ENCODE results near the gene LRWD1.
"Not testable (repeated sequence)": the region's sequence is repeated elsewhere in the genome, so short reads cannot be mapped to it uniquely, and the experiment has no call there.

Gene LRWD1

DNA sequence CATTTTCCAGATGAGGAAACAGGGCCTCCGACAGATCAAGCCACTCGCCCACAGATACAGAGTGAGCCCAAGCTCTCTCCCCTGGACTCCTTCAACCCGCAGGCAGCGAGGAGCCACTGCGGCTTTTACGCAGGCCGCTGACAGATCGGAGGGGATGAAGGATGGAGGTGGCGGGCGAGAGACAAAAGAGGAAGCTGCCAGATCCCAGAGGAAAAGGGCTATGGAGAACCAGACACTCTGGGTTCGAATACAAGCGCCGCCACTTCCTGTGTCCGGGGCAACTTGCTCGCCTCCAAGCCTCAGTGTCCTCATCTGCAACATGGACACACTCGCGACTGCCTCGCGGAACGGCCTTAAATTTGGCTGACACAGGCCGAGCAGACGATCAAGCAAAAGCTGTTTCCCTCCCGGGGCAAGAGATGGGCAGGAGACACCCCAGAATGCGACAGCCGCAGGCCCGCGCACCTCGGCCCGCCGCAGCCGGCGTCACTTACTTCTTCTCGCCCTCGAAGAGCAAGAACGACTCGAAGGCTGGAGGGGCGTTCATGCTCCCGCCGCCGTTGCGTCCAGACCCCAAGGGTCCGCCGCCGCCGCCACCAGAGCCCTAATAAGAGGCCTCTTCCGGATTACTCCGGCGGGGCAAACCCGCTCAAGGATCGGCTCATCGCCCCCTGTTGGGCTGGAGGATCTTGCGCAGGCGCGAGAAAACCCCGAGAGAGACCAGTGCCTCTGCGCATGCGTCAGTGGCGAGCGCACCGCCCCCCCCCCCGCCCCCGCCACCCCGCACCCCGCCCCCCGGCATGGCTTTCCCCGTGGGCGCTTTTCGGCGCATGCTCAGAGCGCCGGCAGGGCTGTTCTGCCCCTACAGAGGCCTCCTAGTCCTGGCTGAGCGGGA lies 13.8 kb downstream of the LRWD1 start, which contains the start of gene POLR2J:
TSS of gene POLR2J (minus strand) at position 609 of the 895 bp plus-strand sequence. CDS start at position 547, 62 bp downstream.
- peak within 1 kb of the TSS; percentile 75 for H2AFZ ChIP-seq (ENCODE audit: low read depth, low read length)
- not testable (repeated sequence) for H3K36me3 ChIP-seq (ENCODE audit: insufficient read depth, low read length); H3K79me2 ChIP-seq (ENCODE audit: insufficient read depth, low read length); H3K9me3 ChIP-seq (ENCODE audit: insufficient read depth, low read length, severe bottlenecking); H3K4me1 ChIP-seq (ENCODE audit: insufficient read depth, low read length); H3K27me3 ChIP-seq (ENCODE audit: insufficient read depth, low read length, poor library complexity); H4K20me1 ChIP-seq (ENCODE audit: insufficient read depth, low read length)
- peak within 1 kb of the TSS; percentile 60; the same call in 1 of the 2 replicates for H3K27ac ChIP-seq (ENCODE audit: low read length)
- DNase-seq = peak; percentile 96
- TF ChIP-seq, protein P1, sequence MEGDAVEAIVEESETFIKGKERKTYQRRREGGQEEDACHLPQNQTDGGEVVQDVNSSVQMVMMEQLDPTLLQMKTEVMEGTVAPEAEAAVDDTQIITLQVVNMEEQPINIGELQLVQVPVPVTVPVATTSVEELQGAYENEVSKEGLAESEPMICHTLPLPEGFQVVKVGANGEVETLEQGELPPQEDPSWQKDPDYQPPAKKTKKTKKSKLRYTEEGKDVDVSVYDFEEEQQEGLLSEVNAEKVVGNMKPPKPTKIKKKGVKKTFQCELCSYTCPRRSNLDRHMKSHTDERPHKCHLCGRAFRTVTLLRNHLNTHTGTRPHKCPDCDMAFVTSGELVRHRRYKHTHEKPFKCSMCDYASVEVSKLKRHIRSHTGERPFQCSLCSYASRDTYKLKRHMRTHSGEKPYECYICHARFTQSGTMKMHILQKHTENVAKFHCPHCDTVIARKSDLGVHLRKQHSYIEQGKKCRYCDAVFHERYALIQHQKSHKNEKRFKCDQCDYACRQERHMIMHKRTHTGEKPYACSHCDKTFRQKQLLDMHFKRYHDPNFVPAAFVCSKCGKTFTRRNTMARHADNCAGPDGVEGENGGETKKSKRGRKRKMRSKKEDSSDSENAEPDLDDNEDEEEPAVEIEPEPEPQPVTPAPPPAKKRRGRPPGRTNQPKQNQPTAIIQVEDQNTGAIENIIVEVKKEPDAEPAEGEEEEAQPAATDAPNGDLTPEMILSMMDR (IDR thresholded peaks at IDR 0.05; ENCODE audit: borderline replicate concordance, extremely low read depth, low read length, poor library complexity, severe bottlenecking) = peak; percentile 45
- ATAC-seq (ENCODE audit: insufficient read depth, low read depth) = peak; percentile 90
- H3K9ac ChIP-seq (ENCODE audit: low read depth, low read length) = peak within 1 kb of the TSS; percentile 56
- H3K4me3 ChIP-seq (ENCODE audit: low read depth in 1 of 2, low read length in 2 of 2) = peak within 1 kb of the TSS in 1 of 2 experiments; percentile 58; a peak in 2 of 4 replicates
- H3K4me2 ChIP-seq (ENCODE audit: insufficient read depth, low read length) = peak within 1 kb of the TSS; percentile 55

GRCh38 chr7:102479209-102479584 lies 14.4 kb downstream of the LRWD1 start:
- peak overlapping the region; percentile 52; the same call in 1 of the 2 replicates for H3K4me2 ChIP-seq (ENCODE audit: insufficient read depth, low read length)
- peak overlapping the region; percentile 60; the same call in 1 of the 2 replicates for H3K27ac ChIP-seq (ENCODE audit: low read length)
- H3K9ac ChIP-seq (ENCODE audit: low read depth, low read length) = peak overlapping the region; percentile 41

DNA sequence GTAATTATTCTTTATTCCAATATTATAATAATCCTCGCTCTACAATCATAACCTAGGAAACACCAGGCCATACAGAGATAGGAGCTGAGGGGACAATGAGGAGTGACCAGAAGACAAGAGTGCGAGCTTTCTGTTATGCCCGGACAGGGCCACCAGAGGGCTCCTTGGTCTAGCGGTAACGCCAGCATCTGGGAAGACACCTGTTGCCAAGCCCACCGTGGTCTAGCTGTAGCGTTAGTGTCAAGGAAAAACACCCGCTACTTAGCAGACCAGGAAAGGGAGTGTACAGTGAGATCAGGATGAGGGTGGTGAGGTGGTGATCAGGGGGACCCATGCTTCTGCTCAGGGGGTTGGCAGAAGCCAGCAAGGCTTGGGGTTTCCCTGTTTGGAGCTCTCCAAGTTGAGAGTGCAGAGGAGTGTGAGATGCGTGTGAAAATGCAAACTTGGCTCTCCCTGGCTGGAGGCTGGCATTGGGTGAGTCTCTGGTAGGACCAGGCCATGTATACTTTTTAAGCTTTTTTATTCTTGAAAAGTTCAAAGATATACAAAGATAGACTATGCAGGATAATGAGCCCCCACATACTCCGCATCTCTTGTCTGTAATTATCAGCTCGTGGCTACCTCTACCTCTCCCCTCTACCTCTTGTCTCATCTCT lies 15.3 kb downstream of the LRWD1 start:
- not testable (repeated sequence) for H3K9ac ChIP-seq (ENCODE audit: low read depth, low read length); H3K4me3 ChIP-seq (ENCODE audit: low read depth in 1 of 2, low read length in 2 of 2); H3K36me3 ChIP-seq (ENCODE audit: insufficient read depth, low read length); H3K79me2 ChIP-seq (ENCODE audit: insufficient read depth, low read length); H3K27ac ChIP-seq (ENCODE audit: low read length); H4K20me1 ChIP-seq (ENCODE audit: insufficient read depth, low read length); H3K27me3 ChIP-seq (ENCODE audit: insufficient read depth, low read length, poor library complexity); ATAC-seq (ENCODE audit: insufficient read depth, low read depth); H3K4me1 ChIP-seq (ENCODE audit: insufficient read depth, low read length); H2AFZ ChIP-seq (ENCODE audit: low read depth, low read length); H3K9me3 ChIP-seq (ENCODE audit: insufficient read depth, low read length, severe bottlenecking); H3K4me2 ChIP-seq (ENCODE audit: insufficient read depth, low read length)
- TF ChIP-seq, protein P1 (IDR thresholded peaks at IDR 0.05; ENCODE audit: borderline replicate concordance, extremely low read depth, low read length, poor library complexity, severe bottlenecking) = peak; percentile 15
- DNase-seq = peak; percentile 51

More at GRCh38 chr7:102479209-102479584, 14.4 kb downstream of the LRWD1 start:
- H2AFZ ChIP-seq (ENCODE audit: low read depth, low read length) = peak overlapping the region; percentile 75
- H4K20me1 ChIP-seq (ENCODE audit: insufficient read depth, low read length); H3K9me3 ChIP-seq (ENCODE audit: insufficient read depth, low read length, severe bottlenecking); H3K36me3 ChIP-seq (ENCODE audit: insufficient read depth, low read length); H3K79me2 ChIP-seq (ENCODE audit: insufficient read depth, low read length); H3K4me1 ChIP-seq (ENCODE audit: insufficient read depth, low read length); DNase-seq; H3K27me3 ChIP-seq (ENCODE audit: insufficient read depth, low read length, poor library complexity): not testable (repeated sequence)
- peak; percentile 39 for ATAC-seq (ENCODE audit: insufficient read depth, low read depth)
- H3K4me3 ChIP-seq (ENCODE audit: low read depth in 1 of 2, low read length in 2 of 2) = peak overlapping the region in 1 of 2 experiments; percentile 48; a peak in 2 of 4 replicates

DNA sequence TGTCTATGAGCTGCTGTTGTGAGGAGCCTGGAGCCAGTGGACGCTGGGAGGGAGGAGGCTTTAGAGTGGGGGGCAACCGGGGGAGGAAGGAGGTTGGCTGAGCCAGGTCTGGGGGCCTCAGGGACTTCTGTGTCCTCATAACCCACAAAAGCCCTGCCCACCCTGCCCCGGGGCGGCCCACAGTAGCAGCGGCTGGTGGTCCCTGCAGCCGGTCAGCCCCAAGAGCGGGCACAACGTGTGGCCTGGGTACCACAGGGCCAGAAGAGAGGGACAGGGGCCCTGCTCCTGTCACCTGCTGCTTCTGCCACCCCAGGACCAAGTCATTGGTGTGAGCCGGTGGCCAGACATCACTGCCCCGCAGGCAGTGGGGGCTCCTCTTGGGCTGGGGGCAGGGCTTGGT lies 17.2 kb downstream of the LRWD1 start:
- not testable (repeated sequence) for H3K4me2 ChIP-seq (ENCODE audit: insufficient read depth, low read length); ATAC-seq (ENCODE audit: insufficient read depth, low read depth); H3K27me3 ChIP-seq (ENCODE audit: insufficient read depth, low read length, poor library complexity); H3K4me3 ChIP-seq (ENCODE audit: low read depth in 1 of 2, low read length in 2 of 2); H3K27ac ChIP-seq (ENCODE audit: low read length); H3K79me2 ChIP-seq (ENCODE audit: insufficient read depth, low read length); DNase-seq; H2AFZ ChIP-seq (ENCODE audit: low read depth, low read length); H4K20me1 ChIP-seq (ENCODE audit: insufficient read depth, low read length); H3K4me1 ChIP-seq (ENCODE audit: insufficient read depth, low read length); H3K9ac ChIP-seq (ENCODE audit: low read depth, low read length); H3K9me3 ChIP-seq (ENCODE audit: insufficient read depth, low read length, severe bottlenecking); H3K36me3 ChIP-seq (ENCODE audit: insufficient read depth, low read length)

DNA sequence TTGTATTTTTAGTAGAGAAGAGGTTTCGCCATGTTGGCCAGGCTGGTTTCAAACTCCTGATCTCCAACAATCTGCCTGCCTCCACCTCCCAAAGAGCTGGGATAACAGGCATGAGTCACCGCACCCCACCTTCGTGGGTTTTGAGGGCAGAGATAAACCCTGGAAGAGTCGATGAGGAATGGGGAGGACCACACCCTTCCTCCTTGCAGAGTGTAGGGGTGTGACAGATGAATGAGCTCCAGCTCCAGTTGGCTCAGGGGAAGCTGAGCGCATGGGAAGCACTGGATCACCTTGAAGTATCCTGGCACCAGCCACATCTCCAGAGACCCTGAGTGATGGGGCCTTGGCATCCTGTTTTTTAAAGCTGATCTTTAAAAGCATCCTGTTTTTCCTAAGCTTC lies 19.5 kb downstream of the LRWD1 start:
- H3K4me2 ChIP-seq (ENCODE audit: insufficient read depth, low read length); H3K79me2 ChIP-seq (ENCODE audit: insufficient read depth, low read length); H3K9ac ChIP-seq (ENCODE audit: low read depth, low read length); H3K9me3 ChIP-seq (ENCODE audit: insufficient read depth, low read length, severe bottlenecking); H3K27ac ChIP-seq (ENCODE audit: low read length); DNase-seq; H4K20me1 ChIP-seq (ENCODE audit: insufficient read depth, low read length); ATAC-seq (ENCODE audit: insufficient read depth, low read depth); H3K4me1 ChIP-seq (ENCODE audit: insufficient read depth, low read length); H3K4me3 ChIP-seq (ENCODE audit: low read depth in 1 of 2, low read length in 2 of 2); H2AFZ ChIP-seq (ENCODE audit: low read depth, low read length); H3K36me3 ChIP-seq (ENCODE audit: insufficient read depth, low read length); H3K27me3 ChIP-seq (ENCODE audit: insufficient read depth, low read length, poor library complexity): not testable (repeated sequence)

DNA sequence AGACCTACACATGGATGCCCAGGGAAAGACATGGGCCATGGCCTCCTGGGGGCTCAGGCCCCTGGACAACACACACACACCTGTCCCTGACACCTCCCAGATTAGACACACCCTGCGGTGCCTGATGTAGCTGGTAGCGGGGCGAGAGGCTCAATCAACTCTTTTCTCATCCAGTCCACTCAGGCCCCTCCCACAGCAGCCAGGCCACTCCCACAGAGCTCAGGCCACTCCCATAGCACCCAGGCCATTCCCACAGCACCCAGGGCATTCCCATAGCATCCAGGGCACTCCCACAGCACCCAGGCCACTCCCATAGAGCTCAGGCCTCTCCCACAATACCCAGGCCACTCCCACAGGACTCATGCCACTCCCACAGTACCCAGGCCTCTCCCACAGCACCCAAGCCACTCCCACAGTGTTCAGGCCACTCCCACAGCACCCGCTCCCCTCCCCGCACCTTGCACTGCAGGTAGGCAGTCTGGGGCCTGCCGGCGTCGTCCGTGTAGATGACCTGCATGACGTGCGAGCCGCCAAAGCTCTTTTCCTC lies 25.8 kb downstream of the LRWD1 start:
- not testable (repeated sequence) for H3K9ac ChIP-seq (ENCODE audit: low read depth, low read length); H3K79me2 ChIP-seq (ENCODE audit: insufficient read depth, low read length); H3K9me3 ChIP-seq (ENCODE audit: insufficient read depth, low read length, severe bottlenecking); H3K4me1 ChIP-seq (ENCODE audit: insufficient read depth, low read length); H3K27ac ChIP-seq (ENCODE audit: low read length); H3K27me3 ChIP-seq (ENCODE audit: insufficient read depth, low read length, poor library complexity); H3K4me2 ChIP-seq (ENCODE audit: insufficient read depth, low read length); H4K20me1 ChIP-seq (ENCODE audit: insufficient read depth, low read length); H3K36me3 ChIP-seq (ENCODE audit: insufficient read depth, low read length); H2AFZ ChIP-seq (ENCODE audit: low read depth, low read length); H3K4me3 ChIP-seq (ENCODE audit: low read depth in 1 of 2, low read length in 2 of 2)
- DNase-seq (peak; percentile 55), ATAC-seq (ENCODE audit: insufficient read depth, low read depth) (peak; percentile 77)
